Peyer's patch (tissue), 4 donors: Measurements from ENCODE around the gene LSP1.

Experiments
- POLR2A ChIP-seq, 2 donors: fragments of 450-650 bp; IDR thresholded peaks; one replicate each; pipeline ENCODE4 v1.5.1; 2017; ENCODE audit warnings: antibody characterized with exemption in 2 of 2, mild to moderate bottlenecking in 2 of 2, moderate library complexity in 2 of 2
- TF ChIP-seq, protein P1 (sequence below), 6 experiments: fragments of 450-650 bp in 4 of 6; fragments of 200-600 bp in 2 of 6; sonication (generic) in 1 of 6; IDR thresholded peaks; one replicate each; pipeline ENCODE4 v1.5.1; 2017 to 2019; ENCODE audit warnings: antibody characterized with exemption in 6 of 6, mild to moderate bottlenecking in 3 of 6, moderate library complexity in 1 of 6

DNA sequence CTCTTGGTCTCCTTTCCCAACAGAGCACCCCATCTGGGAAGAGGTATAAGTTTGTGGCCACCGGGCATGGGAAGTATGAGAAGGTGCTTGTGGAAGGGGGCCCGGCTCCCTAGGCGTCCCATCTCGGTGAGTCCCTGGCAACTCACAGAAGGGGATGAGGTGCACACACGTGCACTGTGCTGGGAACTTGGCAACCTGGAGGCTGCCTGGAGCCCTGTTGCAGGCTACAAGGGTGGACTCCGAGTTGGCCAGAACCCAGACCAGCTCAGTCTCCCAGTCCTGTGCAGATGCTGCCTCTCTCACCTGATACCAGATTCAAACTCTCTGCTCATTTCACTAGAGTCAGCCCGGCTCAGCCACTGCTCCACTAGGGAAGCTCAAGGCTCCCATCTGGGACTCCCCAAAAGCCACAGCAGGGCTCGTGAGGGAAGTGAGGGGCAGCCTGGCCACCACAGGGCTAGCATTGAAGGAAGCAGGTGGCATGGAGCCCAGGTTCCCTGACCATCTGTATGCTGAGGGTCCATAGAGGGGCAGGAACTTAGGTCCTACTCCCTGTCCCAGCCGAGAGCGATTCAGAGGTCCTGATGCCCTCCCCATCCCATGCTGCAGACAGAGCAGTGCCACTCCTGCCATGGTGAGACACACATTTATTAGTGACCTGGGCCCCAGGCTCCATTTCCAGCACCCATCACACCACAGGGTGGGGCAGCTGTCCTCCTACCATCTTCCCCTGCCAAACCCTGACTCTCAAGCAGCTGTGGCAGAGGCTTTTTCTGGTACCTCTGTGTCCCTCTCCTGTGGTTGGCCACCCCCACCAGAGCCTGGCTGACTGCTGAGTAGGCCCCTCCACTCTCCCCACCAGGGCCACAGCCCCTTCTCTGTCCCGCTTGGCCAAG is 34.8 kb downstream of the LSP1 start:
- TF ChIP-seq, protein P1, sequence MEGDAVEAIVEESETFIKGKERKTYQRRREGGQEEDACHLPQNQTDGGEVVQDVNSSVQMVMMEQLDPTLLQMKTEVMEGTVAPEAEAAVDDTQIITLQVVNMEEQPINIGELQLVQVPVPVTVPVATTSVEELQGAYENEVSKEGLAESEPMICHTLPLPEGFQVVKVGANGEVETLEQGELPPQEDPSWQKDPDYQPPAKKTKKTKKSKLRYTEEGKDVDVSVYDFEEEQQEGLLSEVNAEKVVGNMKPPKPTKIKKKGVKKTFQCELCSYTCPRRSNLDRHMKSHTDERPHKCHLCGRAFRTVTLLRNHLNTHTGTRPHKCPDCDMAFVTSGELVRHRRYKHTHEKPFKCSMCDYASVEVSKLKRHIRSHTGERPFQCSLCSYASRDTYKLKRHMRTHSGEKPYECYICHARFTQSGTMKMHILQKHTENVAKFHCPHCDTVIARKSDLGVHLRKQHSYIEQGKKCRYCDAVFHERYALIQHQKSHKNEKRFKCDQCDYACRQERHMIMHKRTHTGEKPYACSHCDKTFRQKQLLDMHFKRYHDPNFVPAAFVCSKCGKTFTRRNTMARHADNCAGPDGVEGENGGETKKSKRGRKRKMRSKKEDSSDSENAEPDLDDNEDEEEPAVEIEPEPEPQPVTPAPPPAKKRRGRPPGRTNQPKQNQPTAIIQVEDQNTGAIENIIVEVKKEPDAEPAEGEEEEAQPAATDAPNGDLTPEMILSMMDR (IDR thresholded peaks at IDR 0.05) = no peak
- TF ChIP-seq POLR2A (IDR thresholded peaks at IDR 0.05) = no peak
